Adrenal gland (tissue), 12 donors: ENCODE data around the gene KPNA1. TPM values are rescaled to one million over a fixed set of nuclear protein-coding genes. Genes with fewer than 3 reads are reported as not detected.

Experiments
- DNase-seq, 7 donors: peaks; one replicate each; pipeline ENCODE4 v3.0.0-alpha.2; 2019 to 2020
- H3K27ac ChIP-seq, 5 donors: fragments of 200-600 bp; sonication (generic) in 4 of 5; 1 replicate in 3 of 5; 2 replicates in 2 of 5; pipeline versions ENCODE4 v1.5.1 to v1.8.0; 2016 to 2020; ENCODE audit warnings: mild to moderate bottlenecking in 1 of 5
- H3K27me3 ChIP-seq: fragments of 200-600 bp; 2 replicates; pipeline ENCODE4 v1.8.0; 2021
- H3K36me3 ChIP-seq, 2 donors: fragments of 200-600 bp; replicated peaks in 1 of 2; 1 replicate in 1 of 2; 2 replicates in 1 of 2; pipeline versions ENCODE4 v1.5.1 to v1.8.0; 2018 to 2022
- H3K4me1 ChIP-seq, 2 donors: fragments of 200-600 bp; replicated peaks in 1 of 2; 1 replicate in 1 of 2; 2 replicates in 1 of 2; pipeline versions ENCODE4 v1.5.1 to v1.8.0; 2018 to 2021
- H3K4me3 ChIP-seq, 4 donors: fragments of 200-600 bp; sonication (generic) in 3 of 4; one replicate each; pipeline ENCODE4 v1.5.1; 2016 to 2018
- H3K9me3 ChIP-seq, 3 donors: fragments of 200-600 bp; sonication (generic) in 1 of 3; replicated peaks in 1 of 3; 1 replicate in 2 of 3; 2 replicates in 1 of 3; pipeline versions ENCODE4 v1.5.1 to v1.8.0; 2016 to 2021
- CTCF ChIP-seq, 6 experiments: fragments of 450-650 bp in 4 of 6; fragments of 200-600 bp in 2 of 6; sonication (generic) in 1 of 6; IDR thresholded peaks; 1 replicate in 5 of 6; 2 replicates in 1 of 6; pipeline versions ENCODE4 v1.5.1 to v1.8.0; 2016 to 2021; ENCODE audit warnings: antibody characterized with exemption in 6 of 6, mild to moderate bottlenecking in 2 of 6, moderate library complexity in 1 of 6
- POLR2A ChIP-seq, 2 donors: fragments of 450-650 bp; IDR thresholded peaks; one replicate each; pipeline ENCODE4 v1.6.1; 2017; ENCODE audit warnings: antibody characterized with exemption in 2 of 2, mild to moderate bottlenecking in 2 of 2, moderate library complexity in 1 of 2
- WGBS, 4 donors: extraction: QIAGEN DNeasy Blood & Tissue Kit in 2 of 4; methylation state at CpG; one replicate each; pipeline versions ENCODE4 v1.1.5 to v1.1.7; 2013 to 2017; 5-methylcytosine and 5-hydroxymethylcytosine counted together
- intact Hi-C, 2 donors: fragments of 100-400 bp; cut with DNase I; formaldehyde crosslinking; loops; one replicate each; pipeline versions ENCODE4 v1.14.1 to v1.15.0; 2022 to 2023
- polyA plus RNA-seq, 3 donors: library from polyadenylated mRNA; stranded (reverse); fragments of 200-250 nt in 2 of 3; fragments of 350-450 nt in 1 of 3; fragmentation: Illumina TruSeq in 1 of 3; extraction: RNeasy Lipid Tissue Mini Kit (QIAGEN cat#74804) in 1 of 3; gene quantifications; one replicate each; pipeline ENCODE4 v1.2.3, GENCODE V29; 2013 to 2014
- total RNA-seq, 9 donors: library from RNA; depleted of rRNA in 4 of 9; stranded (reverse); fragments of >200 nt in 4 of 9; fragments of 120-200 nt in 1 of 9; fragmentation: NEBNext Ultra II Directional in 1 of 9; extraction: Animal tissue kit (Norgen Biotek cat#: 25700) in 1 of 9; gene quantifications; one replicate each; pipeline versions ENCODE4 v1.1.0 to v1.2.4, GENCODE V29; 2013 to 2023
- donor health status: healthy with polysubstance abuse.
- donor health status: Bipolar disorder and iron deficiency.
- donor health status: DM: yes; HTN: yes; CAD: no.
- donor health status: DM: no; HTN: no; CAD: no.
- donor health status: DM: no; HTN: no; CAD: no.
- donor health status: DM: yes; HTN: yes; CAD: no.

KPNA1 gene
- total and polyA plus RNA-seq, 12 donors = 12.1 to 164 (median 44.0) TPM

GRCh38 chr3:122383771-122384697 lies 130.7 kb downstream of the KPNA1 start, which contains the start of gene FAM162A:
Gene FAM162A (plus strand): TSS chr3:122384182. CDS start chr3:122384266, 84 bp downstream.
- Histone ChIP-seq H3K9me3 (no peaks in the 10 kb centered on the region), H3K4me3 (peak within 1 kb of the TSS; percentile 54 to 79 (median 65)), H3K4me1 (peaks cover 7 to 31% of the 10 kb centered on the region in 2 donors), H3K36me3 (no peaks in the 10 kb centered on the region), H3K27me3 (no peaks in the 10 kb centered on the region), H3K27ac (peak within 1 kb of the TSS; percentile 35 to 96 (median 85))
- intact Hi-C loops = loop anchor here in 1 of 2 donors (10.0 kb wide), 1 partner anchor 301 kb away; the partner anchor contains the start of gene PARP14
- peak; percentile 88 to 97 for TF ChIP-seq POLR2A (IDR thresholded peaks at IDR 0.05)
- peak in 5 of 6 experiments; percentile 34 to 52 (median 47) for TF ChIP-seq CTCF (IDR thresholded peaks at IDR 0.05)
- 1 to 2% (median 1%) methylated on average over 11 to 52 of the region's 52 CpGs for WGBS, 4 donors
- DNase-seq = peak; percentile 93 to 97 (median 95)

GRCh38 chr3:122382888-122383666 lies 131.7 kb downstream of the KPNA1 start, which contains the start of gene MIX23:
Gene MIX23 (minus strand): TSS chr3:122383231. CDS start chr3:122383224, 7 bp downstream.
- Histone ChIP-seq H3K27ac (peak within 1 kb of the TSS; percentile 35 to 96 (median 85)), H3K4me1 (peaks cover 7 to 31% of the 10 kb centered on the region in 2 donors), H3K4me3 (peak within 1 kb of the TSS; percentile 54 to 79 (median 65)), H3K27me3 (no peaks in the 10 kb centered on the region), H3K9me3 (no peaks in the 10 kb centered on the region), H3K36me3 (no peaks in the 10 kb centered on the region)
- no peak for TF ChIP-seq CTCF (IDR thresholded peaks at IDR 0.05)
- peak in 1 of 2 donors; percentile 61 for TF ChIP-seq POLR2A (IDR thresholded peaks at IDR 0.05)
- intact Hi-C loops = loop anchor here in 1 of 2 donors (10.0 kb wide), 1 partner anchor 302 kb away; the partner anchor contains the start of gene PARP14
- peak; percentile 85 to 93 (median 87) for DNase-seq
- 0 to 1% (median 1%) methylated on average over 21 to 31 of the region's 31 CpGs for WGBS, 4 donors

- H3K27me3 ChIP-seq = no peaks in the 10 kb centered on the region
- DNase-seq = no peak
- no peaks in the 10 kb centered on the region for H3K36me3 ChIP-seq
- intact Hi-C loops = no loop called here
- H3K27ac ChIP-seq = no peak overlapping the region
- 74 to 85% (median 82%) methylated on average over 4 of the region's 4 CpGs for WGBS, 4 donors
- TF ChIP-seq CTCF (IDR thresholded peaks at IDR 0.05) (no peak), POLR2A (IDR thresholded peaks at IDR 0.05) (no peak)
- no peak overlapping the region for H3K4me3 ChIP-seq
- peaks cover 7 to 11% of the 10 kb centered on the region in 2 donors for H3K4me1 ChIP-seq
- no peaks in the 10 kb centered on the region for H3K9me3 ChIP-seq
These were observed 136.8 kb downstream of the KPNA1 start for GRCh38 chr3:122377975-122378374.
